HG02623 (cell line): Measurements from ENCODE around the gene ENTPD5.
A peak's percentile ranks its signal among the peaks of the same experiment; 100 is the strongest.
"Not testable (repeated sequence)": the region's sequence is repeated elsewhere in the genome, so short reads cannot be mapped to it uniquely, and the experiment has no call there.

Source experiments
- ATAC-seq: cut with Tn5 transposase; IDR thresholded peaks from one replicate; pipeline ENCODE4 v1.9.1; 2021; ENCODE audit warnings: moderate library complexity; ENCODE audit not compliant: unreplicated experiment

ENTPD5 gene

GRCh38 chr14:74005664-74006063 is 13.4 kb downstream of the ENTPD5 start:
- not testable (repeated sequence) for ATAC-seq

DNA sequence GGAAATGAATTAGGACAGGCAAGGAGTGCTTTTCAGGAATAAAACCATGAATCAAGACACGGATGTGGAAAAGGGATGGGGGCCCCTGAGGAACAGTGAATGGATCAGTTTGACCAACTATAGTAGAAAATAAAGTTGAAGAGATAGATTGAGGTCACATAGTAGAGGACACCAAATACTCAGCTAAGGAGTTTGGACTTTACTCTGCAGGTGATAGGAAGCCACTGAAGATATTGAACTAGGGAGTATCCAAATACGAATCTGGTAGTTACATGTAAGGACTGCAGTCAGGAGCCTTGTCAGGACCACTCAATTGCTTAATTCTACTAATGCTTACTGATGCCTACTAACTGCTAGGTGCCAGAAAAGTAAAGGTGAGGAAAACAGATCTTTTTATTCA is 20.4 kb downstream of the ENTPD5 start:
- no peak for ATAC-seq

- no peak for ATAC-seq
These were observed 21.1 kb downstream of the ENTPD5 start for GRCh38 chr14:73997944-73998447.

GRCh38 chr14:73997108-73997943 is 21.8 kb downstream of the ENTPD5 start:
- no peak for ATAC-seq

GRCh38 chr14:73996731-73997107 is 22.4 kb downstream of the ENTPD5 start:
- ATAC-seq: no peak

GRCh38 chr14:73995977-73996378 is 23.1 kb downstream of the ENTPD5 start:
- no peak for ATAC-seq

DNA sequence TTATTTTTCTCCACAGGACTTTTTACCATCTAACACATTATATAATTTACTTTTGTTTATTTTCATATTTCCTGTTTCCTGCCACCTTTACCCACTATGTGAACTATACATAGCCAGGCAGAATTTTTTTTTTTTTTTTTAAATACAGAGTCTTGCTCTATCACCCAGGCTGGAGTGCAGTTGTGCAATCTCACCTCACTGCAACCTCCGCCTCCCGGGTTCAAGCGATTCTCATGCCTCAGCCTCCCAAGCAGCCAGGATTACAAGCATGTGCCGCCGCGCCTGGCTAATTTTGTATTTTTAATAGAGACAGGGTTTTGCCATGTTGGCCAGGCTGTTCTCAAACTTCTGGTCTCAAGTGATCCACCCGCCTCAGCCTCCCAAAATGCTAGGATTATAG is 24.2 kb downstream of the ENTPD5 start:
- ATAC-seq: not testable (repeated sequence)

GRCh38 chr14:73991092-73991491 is 28.0 kb downstream of the ENTPD5 start:
- no peak for ATAC-seq

DNA sequence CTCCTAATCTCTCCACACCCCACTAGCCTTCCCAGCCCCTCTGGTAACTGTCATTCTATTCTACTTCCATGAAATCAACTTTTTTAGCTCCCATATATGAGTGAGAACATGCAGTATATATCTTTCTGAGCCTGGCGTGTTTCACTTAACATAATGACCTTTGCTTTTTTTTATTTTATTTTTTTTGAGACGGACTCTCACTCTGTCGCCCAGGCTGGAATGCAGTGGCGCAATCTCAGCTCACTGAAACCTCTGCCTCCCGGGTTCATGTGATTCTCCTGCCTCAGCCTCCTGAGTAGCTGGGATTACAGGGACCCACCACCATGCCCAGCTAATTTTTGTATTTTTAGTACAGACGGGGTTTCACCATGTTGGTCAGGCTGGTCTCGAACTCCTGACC is 30.4 kb downstream of the ENTPD5 start:
- ATAC-seq: not testable (repeated sequence)

DNA sequence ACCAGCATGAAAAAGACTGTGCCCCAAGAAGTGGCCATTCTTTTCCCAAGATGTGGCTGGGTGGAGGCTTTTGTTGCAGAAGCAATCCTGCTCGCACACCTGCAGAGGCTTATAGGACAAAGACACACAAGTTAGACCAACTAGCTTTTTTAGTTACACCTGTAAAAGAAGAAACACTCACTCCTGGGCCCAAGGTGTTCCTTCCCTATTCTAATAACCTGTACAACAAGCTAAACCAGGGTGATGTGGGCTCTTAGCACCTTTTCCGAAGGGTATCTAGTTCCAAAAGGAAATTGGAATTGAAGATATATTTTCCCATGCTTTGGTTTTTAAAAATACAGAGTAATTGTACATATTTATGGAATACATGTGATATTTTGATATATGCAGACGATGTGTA is 31.0 kb downstream of the ENTPD5 start:
- no peak for ATAC-seq

- ATAC-seq: no peak
These were observed 41.2 kb downstream of the ENTPD5 start for GRCh38 chr14:73977896-73978295.

- ATAC-seq: no peak
These were observed 43.0 kb downstream of the ENTPD5 start for GRCh38 chr14:73976125-73976524.

DNA sequence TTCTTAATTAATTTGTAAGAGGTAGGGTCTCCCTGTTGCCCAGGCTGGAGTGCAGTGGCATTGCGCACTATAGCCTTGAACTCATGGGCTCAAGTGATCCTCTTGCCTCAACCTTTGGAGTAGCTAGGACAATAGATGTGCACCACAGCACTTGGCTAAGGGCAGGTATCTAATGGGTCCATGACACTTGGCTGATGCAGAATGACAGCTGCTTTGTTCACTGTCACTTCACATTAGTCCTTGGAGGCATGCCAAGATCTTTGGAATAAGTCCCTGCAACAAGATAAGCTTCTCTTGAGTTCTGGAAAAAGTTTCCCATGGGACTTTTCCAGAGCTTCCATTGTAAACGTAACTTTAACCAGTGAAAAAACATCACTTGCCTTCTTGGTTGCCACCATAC is 45.6 kb downstream of the ENTPD5 start:
- ATAC-seq: no peak

GRCh38 chr14:73968885-73969284 is 50.2 kb downstream of the ENTPD5 start:
- ATAC-seq: no peak

DNA sequence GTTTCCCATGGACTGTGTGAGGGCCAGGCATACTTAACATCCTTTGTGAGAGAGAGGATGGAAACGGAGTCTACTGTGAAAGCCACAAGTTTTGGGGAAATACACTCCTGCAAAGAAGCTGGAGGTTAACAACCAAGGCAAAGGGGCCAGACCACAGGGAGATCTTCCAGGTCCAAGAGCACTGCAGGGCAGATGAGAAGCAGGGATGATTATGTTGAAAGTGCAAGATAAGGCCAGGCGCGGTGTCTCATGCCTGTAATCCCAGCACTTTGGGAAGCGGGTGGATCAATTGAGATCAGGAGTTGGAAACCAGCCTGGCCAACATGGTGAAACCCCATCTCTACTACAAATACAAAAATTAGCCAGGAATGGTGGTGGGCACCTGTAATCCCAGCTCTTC is 53.9 kb downstream of the ENTPD5 start:
- ATAC-seq: no peak

DNA sequence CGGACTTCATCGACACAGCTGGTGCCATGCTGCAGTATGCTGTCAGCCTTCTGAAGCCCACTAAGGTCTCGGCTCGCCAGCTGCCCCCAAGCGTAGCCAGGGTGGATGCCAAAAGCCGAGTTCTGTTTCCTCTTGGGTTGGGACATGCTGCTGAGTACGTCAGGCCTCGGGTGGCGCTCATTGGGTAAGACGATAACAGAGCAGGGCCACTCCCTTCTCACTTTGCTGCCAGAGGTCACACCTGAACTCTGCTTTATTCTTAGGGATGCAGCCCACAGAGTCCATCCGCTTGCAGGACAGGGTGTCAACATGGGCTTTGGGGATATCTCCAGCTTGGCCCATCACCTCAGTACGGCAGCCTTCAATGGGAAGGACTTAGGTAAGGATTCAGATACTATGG is 57.9 kb downstream of the ENTPD5 start:
- ATAC-seq: no peak

GRCh38 chr14:73958591-73958990 is 60.5 kb downstream of the ENTPD5 start:
- no peak for ATAC-seq

DNA sequence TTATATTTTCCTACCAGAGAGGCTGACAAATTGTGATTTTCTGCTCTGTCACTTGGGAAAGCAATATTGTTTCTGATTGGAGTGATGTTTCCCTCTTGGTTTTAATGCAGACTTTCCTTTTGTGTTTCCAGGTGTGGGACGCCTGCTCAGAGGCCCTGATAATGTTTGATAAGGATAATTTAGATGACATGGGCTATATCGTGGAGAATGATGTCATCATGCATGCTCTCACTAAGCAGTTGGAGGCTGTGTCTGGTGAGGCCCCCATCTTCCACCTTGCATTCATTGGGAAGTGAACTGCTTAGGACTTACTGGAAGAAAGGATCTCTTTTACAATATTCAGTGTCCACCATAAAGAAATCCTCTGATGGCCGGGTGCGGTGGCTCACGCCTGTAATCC is 63.4 kb downstream of the ENTPD5 start:
- no peak for ATAC-seq

- ATAC-seq: no peak
These were observed 65.4 kb downstream of the ENTPD5 start for GRCh38 chr14:73953731-73954130.

- peak; percentile 78 for ATAC-seq
These were observed 69.0 kb downstream of the ENTPD5 start, which contains the start of the genes COQ6 and FAM161B for GRCh38 chr14:73949752-73950734. TSS of gene COQ6 (plus strand) at chr14:73950302. CDS start at chr14:73950333, 31 bp downstream. TSS of gene FAM161B (minus strand) at chr14:73950094. CDS start at chr14:73950026, 68 bp downstream.

DNA sequence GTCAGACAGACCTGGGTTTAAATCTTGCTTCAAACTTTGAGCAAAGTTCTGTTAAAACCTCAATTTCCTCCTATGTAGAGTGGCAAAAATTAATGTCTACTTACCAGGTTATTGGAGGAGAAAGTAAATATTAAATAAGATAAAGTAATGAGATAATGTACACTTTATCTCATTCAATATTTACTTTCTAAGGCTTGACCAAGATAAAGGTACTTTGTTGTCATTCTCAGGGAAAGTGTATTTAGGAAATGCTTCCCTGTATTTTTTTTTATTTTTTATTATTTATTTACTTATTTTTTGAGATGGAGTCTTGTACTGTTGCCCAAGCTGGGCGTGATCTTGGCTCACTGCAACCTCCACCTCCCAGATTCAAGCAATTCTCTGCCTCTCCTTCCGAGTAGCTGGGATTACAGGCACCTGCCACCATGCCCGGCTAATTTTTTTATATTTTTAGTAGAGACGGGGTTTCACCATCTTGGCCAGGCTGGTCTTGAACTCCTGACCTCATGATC is 73.9 kb downstream of the ENTPD5 start:
- ATAC-seq: no peak
